Suprapubic skin (tissue), 4 donors: ENCODE data around the gene RNPEPL1. TPM values are rescaled to one million over a fixed set of nuclear protein-coding genes. Genes with fewer than 3 reads are reported as not detected.
A peak's percentile ranks its signal among the peaks of the same experiment; 100 is the strongest.
"Not testable (repeated sequence)": the region's sequence is repeated elsewhere in the genome, so short reads cannot be mapped to it uniquely, and the experiment has no call there.

Source experiments
- DNase-seq, 2 donors: peaks; one replicate each; pipeline ENCODE4 v3.0.0-alpha.2; 2019; ENCODE audit warnings: low spot score in 2 of 2
- H3K27ac ChIP-seq: fragments of 200-600 bp; sonication (generic); one replicate; pipeline ENCODE4 v1.5.1; 2019
- H3K27me3 ChIP-seq: fragments of 200-600 bp; sonication (generic); one replicate; pipeline ENCODE4 v1.5.1; 2019
- H3K36me3 ChIP-seq: fragments of 200-600 bp; sonication (generic); one replicate; pipeline ENCODE4 v1.5.1; 2019
- H3K4me1 ChIP-seq: fragments of 200-600 bp; sonication (generic); one replicate; pipeline ENCODE4 v1.5.1; 2019
- H3K4me3 ChIP-seq: fragments of 200-600 bp; sonication (generic); one replicate; pipeline ENCODE4 v1.5.1; 2019; ENCODE audit warnings: mild to moderate bottlenecking
- H3K9me3 ChIP-seq: fragments of 200-600 bp; sonication (generic); one replicate; pipeline ENCODE4 v1.5.1; 2019
- EP300 ChIP-seq: sonication (generic); formaldehyde crosslinking; IDR thresholded peaks from one replicate; pipeline ENCODE4 v1.6.1; 2017; ENCODE audit warnings: antibody characterized with exemption
- POLR2A ChIP-seq, 2 donors: fragments of 450-650 bp; IDR thresholded peaks; one replicate each; pipeline ENCODE4 v1.6.1; 2017; ENCODE audit warnings: antibody characterized with exemption in 2 of 2, mild to moderate bottlenecking in 2 of 2, moderate library complexity in 2 of 2
- POLR2AphosphoS5 ChIP-seq, 3 donors: sonication (generic); formaldehyde crosslinking; IDR thresholded peaks; one replicate each; pipeline ENCODE4 v1.6.1; 2017; ENCODE audit warnings: antibody characterized with exemption in 3 of 3
- WGBS: methylation state at CpG from one replicate; pipeline ENCODE4 v1.1.5; 2018; 5-methylcytosine and 5-hydroxymethylcytosine counted together
- total RNA-seq, 4 donors: library from RNA; depleted of rRNA; stranded (reverse); fragments of >200 nt; gene quantifications; one replicate each; pipeline ENCODE4 v1.1.0, GENCODE V29; 2016
- TF ChIP-seq, protein P1 (sequence below), 2 donors: fragments of 200-600 bp in 1 of 2; fragments of 450-650 bp in 1 of 2; sonication (generic) in 1 of 2; IDR thresholded peaks; one replicate each; pipeline ENCODE4 v1.5.1; 2016 to 2019; ENCODE audit warnings: antibody characterized with exemption in 2 of 2, mild to moderate bottlenecking in 1 of 2, moderate library complexity in 1 of 2

Gene RNPEPL1
- total RNA-seq, 4 donors from 2014 or later = 70.8 to 104 (median 72.6) TPM

DNA sequence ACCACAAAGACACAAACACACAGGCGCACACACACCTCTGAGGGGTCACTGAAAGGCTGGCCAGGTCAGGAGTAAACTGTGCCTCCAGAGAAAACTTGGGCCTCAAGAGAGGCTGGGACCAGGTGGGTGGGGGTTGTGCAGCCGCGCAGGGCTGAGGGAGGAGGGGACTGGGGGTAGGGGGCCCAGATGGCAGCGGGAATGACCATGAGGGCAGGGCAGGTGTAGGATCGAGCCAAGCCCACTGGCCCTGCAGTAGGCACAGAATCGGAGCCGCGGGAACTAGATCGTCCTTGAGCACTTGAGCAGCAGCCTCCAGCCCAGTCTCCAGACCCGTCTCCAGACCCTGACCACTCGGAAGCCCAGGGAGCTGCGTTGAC, 47.3 kb upstream of the RNPEPL1 start:
- whole genome bisulfite sequencing = 85% methylated on average over 12 of the region's 12 CpGs

DNA sequence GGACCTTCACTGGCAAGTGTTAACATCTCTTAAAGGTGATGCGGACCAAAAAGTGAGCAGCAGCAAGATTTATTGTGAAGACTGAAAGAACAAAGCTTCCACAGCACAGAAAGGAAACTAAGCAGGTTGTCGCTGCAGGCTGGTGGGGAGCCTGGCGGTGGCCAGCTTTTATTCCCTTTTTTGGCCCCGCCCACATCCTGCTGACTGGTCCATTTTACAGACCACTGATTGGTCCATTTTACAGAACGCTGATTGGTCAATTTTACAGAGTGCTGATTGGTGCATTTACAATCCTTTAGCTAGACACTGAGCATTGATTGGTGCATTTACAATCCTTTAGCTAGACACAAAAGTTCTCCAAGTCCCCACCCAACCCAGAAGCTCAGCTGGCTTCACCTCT, 46.4 kb upstream of the RNPEPL1 start:
- H3K4me3 ChIP-seq, H3K9me3 ChIP-seq, H3K27ac ChIP-seq, H3K27me3 ChIP-seq: not testable (repeated sequence)
- peaks cover 34% of the 10 kb centered on the region for H3K36me3 ChIP-seq
- DNase-seq = peak in 1 of 2 donors; percentile 55
- H3K4me1 ChIP-seq = peaks cover 14% of the 10 kb centered on the region
- over 99% methylated on average over 5 of the region's 5 CpGs for WGBS

More for the DNA sequence above, 47.3 kb upstream of the RNPEPL1 start:
- Histone ChIP-seq H3K9me3 (no peaks in the 10 kb centered on the region), H3K27ac (no peak overlapping the region), H3K4me1 (peaks cover 14% of the 10 kb centered on the region), H3K4me3 (no peak overlapping the region), H3K27me3 (no peaks in the 10 kb centered on the region), H3K36me3 (peaks cover 30% of the 10 kb centered on the region)
- DNase-seq = peak in 1 of 2 donors; percentile 48
- no peak for TF ChIP-seq POLR2A (IDR thresholded peaks at IDR 0.05)
- TF ChIP-seq, protein P1, sequence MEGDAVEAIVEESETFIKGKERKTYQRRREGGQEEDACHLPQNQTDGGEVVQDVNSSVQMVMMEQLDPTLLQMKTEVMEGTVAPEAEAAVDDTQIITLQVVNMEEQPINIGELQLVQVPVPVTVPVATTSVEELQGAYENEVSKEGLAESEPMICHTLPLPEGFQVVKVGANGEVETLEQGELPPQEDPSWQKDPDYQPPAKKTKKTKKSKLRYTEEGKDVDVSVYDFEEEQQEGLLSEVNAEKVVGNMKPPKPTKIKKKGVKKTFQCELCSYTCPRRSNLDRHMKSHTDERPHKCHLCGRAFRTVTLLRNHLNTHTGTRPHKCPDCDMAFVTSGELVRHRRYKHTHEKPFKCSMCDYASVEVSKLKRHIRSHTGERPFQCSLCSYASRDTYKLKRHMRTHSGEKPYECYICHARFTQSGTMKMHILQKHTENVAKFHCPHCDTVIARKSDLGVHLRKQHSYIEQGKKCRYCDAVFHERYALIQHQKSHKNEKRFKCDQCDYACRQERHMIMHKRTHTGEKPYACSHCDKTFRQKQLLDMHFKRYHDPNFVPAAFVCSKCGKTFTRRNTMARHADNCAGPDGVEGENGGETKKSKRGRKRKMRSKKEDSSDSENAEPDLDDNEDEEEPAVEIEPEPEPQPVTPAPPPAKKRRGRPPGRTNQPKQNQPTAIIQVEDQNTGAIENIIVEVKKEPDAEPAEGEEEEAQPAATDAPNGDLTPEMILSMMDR (IDR thresholded peaks at IDR 0.05) = no peak
- no peak for TF ChIP-seq EP300
- no peak for TF ChIP-seq POLR2AphosphoS5 (IDR thresholded peaks at IDR 0.05)

DNA sequence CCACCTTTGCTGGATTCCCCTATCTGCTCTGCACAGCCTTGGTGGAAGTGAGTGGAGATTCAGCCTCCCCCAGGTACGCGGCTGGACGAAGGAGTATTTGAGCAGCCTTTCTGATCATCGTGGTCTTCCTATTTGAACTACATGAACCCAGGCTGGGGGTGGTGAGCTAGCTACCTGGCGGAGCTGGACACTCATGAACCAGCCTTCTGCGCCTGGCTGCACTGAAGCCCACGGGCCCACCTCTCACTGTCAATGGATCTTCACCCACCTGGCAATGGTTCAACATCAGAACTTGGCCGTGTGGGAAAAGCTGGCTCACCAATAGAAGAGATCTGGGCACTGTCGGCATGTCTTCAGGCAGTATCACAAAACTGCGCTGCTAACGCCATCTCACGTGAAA, 45.9 kb upstream of the RNPEPL1 start:
- WGBS = 100% methylated on average over 11 of the region's 12 CpGs
- no peak overlapping the region for H3K4me3 ChIP-seq
- H3K4me1 ChIP-seq = peaks cover 14% of the 10 kb centered on the region
- no peak overlapping the region for H3K27ac ChIP-seq
- no peaks in the 10 kb centered on the region for H3K27me3 ChIP-seq
- peak in 1 of 2 donors; percentile 27 for DNase-seq
- no peaks in the 10 kb centered on the region for H3K9me3 ChIP-seq
- TF ChIP-seq EP300 (no peak), POLR2AphosphoS5 (IDR thresholded peaks at IDR 0.05) (no peak), POLR2A (IDR thresholded peaks at IDR 0.05) (no peak)
- TF ChIP-seq, protein P1 (IDR thresholded peaks at IDR 0.05) = no peak
- H3K36me3 ChIP-seq = peaks cover 34% of the 10 kb centered on the region

DNA sequence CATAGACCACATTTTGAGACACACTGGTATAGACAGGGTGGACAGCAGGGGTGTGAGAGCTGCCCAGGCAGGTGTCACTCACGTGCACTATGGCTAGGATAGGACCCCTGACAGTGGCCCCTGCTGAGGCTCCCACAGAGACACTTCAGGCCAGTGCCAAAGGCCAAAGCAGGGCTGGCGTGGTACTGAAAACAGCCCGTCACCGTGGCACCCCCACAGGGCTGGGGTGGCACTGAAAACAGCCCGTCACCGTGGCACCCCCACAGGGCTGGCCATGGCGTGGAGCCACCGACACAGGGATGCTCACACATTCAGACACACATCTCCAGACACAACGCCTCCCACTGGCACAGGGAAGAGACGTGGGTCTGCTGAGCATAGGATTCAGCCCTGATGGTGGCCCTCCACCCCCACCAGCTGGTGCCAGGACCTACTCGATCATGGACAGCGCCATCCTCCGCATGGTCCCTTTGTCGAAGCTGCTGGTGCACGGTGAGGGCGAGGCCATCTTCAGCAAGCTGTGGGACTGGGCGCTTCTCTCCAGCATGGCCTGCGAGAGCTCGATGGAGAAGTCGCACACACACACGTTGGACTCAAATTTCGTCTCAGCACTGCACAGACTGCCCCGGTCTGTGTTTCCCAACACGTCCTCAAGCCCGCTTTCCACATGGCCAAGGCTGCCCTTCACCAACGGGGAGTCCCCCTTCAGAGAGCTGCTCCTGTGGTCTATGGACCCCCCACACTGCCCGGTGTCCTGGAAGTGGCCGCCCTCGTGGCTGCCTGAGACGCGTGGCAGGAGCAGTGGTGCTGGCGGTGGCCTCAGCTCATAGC, 44.6 kb upstream of the RNPEPL1 start:
- TF ChIP-seq, protein P1 (IDR thresholded peaks at IDR 0.05) = no peak
- TF ChIP-seq POLR2A (IDR thresholded peaks at IDR 0.05) (no peak), EP300 (no peak), POLR2AphosphoS5 (IDR thresholded peaks at IDR 0.05) (no peak)
- peak; percentile 49 to 74 for DNase-seq
- no peaks in the 10 kb centered on the region for H3K27me3 ChIP-seq
- H3K4me3 ChIP-seq = no peak overlapping the region
- peaks cover 39% of the 10 kb centered on the region for H3K36me3 ChIP-seq
- peaks cover 14% of the 10 kb centered on the region for H3K4me1 ChIP-seq
- H3K27ac ChIP-seq = no peak overlapping the region
- H3K9me3 ChIP-seq = no peaks in the 10 kb centered on the region
- 97% methylated on average over 19 of the region's 32 CpGs for WGBS

DNA sequence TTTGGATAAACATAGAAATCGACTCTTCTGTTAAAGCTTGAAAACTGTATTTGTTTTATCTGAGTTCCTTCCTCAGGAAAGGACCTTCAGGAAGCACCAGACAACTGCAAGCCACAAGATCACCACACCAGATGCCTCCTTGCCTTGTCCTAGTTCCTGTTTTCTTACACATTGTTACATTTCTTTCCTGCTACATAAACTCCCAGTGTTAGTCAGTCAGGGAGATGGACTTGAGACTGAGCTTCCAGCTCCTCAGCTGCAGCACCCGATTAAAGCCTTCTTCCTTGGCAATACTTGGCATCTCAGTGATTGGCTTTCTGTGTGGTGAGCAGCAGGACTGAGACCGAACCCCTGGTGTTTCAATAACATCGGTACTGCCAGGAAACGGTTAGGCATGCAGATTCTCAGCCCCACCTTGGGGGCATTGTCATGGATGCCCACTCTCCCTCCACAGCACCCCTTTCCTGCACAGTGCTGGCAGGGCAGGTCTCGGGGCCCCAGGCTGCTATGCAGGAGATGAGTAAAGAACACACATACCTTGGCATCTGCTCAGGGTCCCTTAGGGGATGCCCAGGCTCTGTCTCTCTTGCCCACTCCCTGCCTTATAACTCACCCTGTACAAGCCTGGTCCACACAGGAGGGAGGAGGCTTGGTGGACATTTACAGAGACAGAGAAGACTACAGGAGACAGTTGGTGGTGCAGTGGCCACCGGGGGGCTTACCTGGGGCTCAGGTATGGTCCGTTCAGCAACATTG, 43.1 kb upstream of the RNPEPL1 start:
- TF ChIP-seq POLR2AphosphoS5 (IDR thresholded peaks at IDR 0.05) = no peak
- TF ChIP-seq EP300 = no peak
- TF ChIP-seq POLR2A (IDR thresholded peaks at IDR 0.05) = no peak
- TF ChIP-seq, protein P1 (IDR thresholded peaks at IDR 0.05) = no peak
- no peaks in the 10 kb centered on the region for H3K9me3 ChIP-seq
- no peak overlapping the region for H3K27ac ChIP-seq
- 87% methylated on average over 7 of the region's 8 CpGs for WGBS
- no peaks in the 10 kb centered on the region for H3K27me3 ChIP-seq
- H3K4me1 ChIP-seq = peaks cover 4% of the 10 kb centered on the region
- peaks cover 54% of the 10 kb centered on the region for H3K36me3 ChIP-seq
- no peak overlapping the region for H3K4me3 ChIP-seq
- peak in 1 of 2 donors; percentile 28 for DNase-seq
